T-cell (primary cell): ENCODE results near the gene KSR1. TPM values are rescaled to one million over a fixed set of nuclear protein-coding genes. Genes with fewer than 3 reads are reported as not detected.

Source experiments
- ATAC-seq, 4 experiments: fragments of 200-7000 bp in 3 of 4; fragments of 150-1000 bp in 1 of 4; cut with Tn5 transposase; replicated peaks in 1 of 4; 1 replicate in 3 of 4; 2 replicates in 1 of 4; pipeline ENCODE4 v1.10.0; 2021; ENCODE audit warnings: moderate library complexity in 3 of 4, mild to moderate bottlenecking in 2 of 4, moderate number of reproducible peaks in 1 of 4
- CTCF ChIA-PET, 2 donors: fragments of 300-600 bp; sonication (Branson Sonifier 250); formaldehyde crosslinking; loops; one replicate each; lab custom pipeline; 2022; ENCODE audit warnings: antibody characterized with exemption in 2 of 2; lab: Charles Lee
- POLR2A ChIA-PET, 2 donors: fragments of 300-600 bp; sonication (Branson Sonifier 250); formaldehyde crosslinking; loops; one replicate each; lab custom pipeline; 2022; ENCODE audit warnings: antibody characterized with exemption in 2 of 2; lab: Charles Lee
- DNase-seq, 35 experiments: peaks; one replicate each; pipeline versions ENCODE4 v3.0.0 to v3.0.0-alpha.2; 2013 to 2023
- H3K27ac ChIP-seq: one replicate; pipeline ENCODE4 v1.5.1; 2013; ENCODE audit warnings: low read length
- H3K27me3 ChIP-seq, 2 experiments: replicated peaks in 1 of 2; 1 replicate in 1 of 2; 2 replicates in 1 of 2; pipeline versions ENCODE4 v1.6.1 to v1.7.0; 2013; ENCODE audit warnings: low read length in 1 of 2, mixed read lengths in 1 of 2; ENCODE audit not compliant: control insufficient read depth in 2 of 2, insufficient read depth in 2 of 2; ENCODE audit errors: extremely low read depth in 1 of 2
- H3K36me3 ChIP-seq, 2 donors: 1 replicate in 1 of 2; 2 replicates in 1 of 2; pipeline versions ENCODE4 v1.6.1 to v1.7.0; 2013; ENCODE audit warnings: low read length in 1 of 2; ENCODE audit not compliant: control insufficient read depth in 2 of 2, insufficient read depth in 1 of 2; ENCODE audit errors: extremely low read depth in 1 of 2
- H3K4me1 ChIP-seq, 2 experiments: 1 replicate in 1 of 2; 2 replicates in 1 of 2; pipeline versions ENCODE4 v1.6.1 to v1.7.0; 2013; ENCODE audit warnings: low read length in 2 of 2, mixed read lengths in 1 of 2; ENCODE audit not compliant: insufficient read depth in 2 of 2, control insufficient read depth in 1 of 2; ENCODE audit errors: extremely low read depth in 1 of 2
- H3K4me3 ChIP-seq, 2 donors: 1 replicate in 1 of 2; 2 replicates in 1 of 2; pipeline versions ENCODE4 v1.5.1 to v1.7.0; 2013; ENCODE audit warnings: mild to moderate bottlenecking in 2 of 2, low read length in 1 of 2, moderate library complexity in 1 of 2; ENCODE audit not compliant: control insufficient read depth in 1 of 2; ENCODE audit errors: extremely low read depth in 1 of 2
- H3K9me3 ChIP-seq: 2 replicates; pipeline ENCODE4 v1.7.0; 2013
- H3K27ac Mint-ChIP-seq, 2 donors: one replicate each; pipeline ENCODE4 v1.8.0; 2020 to 2021; ENCODE audit warnings: mild to moderate bottlenecking in 2 of 2, mixed read lengths in 2 of 2
- H3K27me3 Mint-ChIP-seq, 2 donors: one replicate each; pipeline ENCODE4 v1.8.0; 2021 to 2022; ENCODE audit warnings: mixed read lengths in 2 of 2
- H3K36me3 Mint-ChIP-seq: one replicate; pipeline ENCODE4 v1.8.0; 2021; ENCODE audit warnings: mixed read lengths
- H3K4me1 Mint-ChIP-seq, 3 donors: one replicate each; pipeline ENCODE4 v1.8.0; 2020 to 2022; ENCODE audit warnings: mixed read lengths in 3 of 3, mild to moderate bottlenecking in 1 of 3
- H3K4me3 Mint-ChIP-seq, 3 donors: one replicate each; pipeline ENCODE4 v1.8.0; 2020 to 2022; ENCODE audit warnings: mild to moderate bottlenecking in 3 of 3, mixed read lengths in 3 of 3, moderate library complexity in 3 of 3
- H3K9me3 Mint-ChIP-seq, 3 donors: one replicate each; pipeline ENCODE4 v1.8.0; 2020 to 2022; ENCODE audit warnings: mixed read lengths in 3 of 3
- WGBS: methylation state at CpG from one replicate; pipeline ENCODE4 v1.1.5; 2013; ENCODE audit warnings: missing lambda C conversion rate; ENCODE audit not compliant: insufficient coverage; 5-methylcytosine and 5-hydroxymethylcytosine counted together
- total RNA-seq, 35 experiments: library from RNA in 6 of 35; stranded (reverse) in 6 of 35; fragments of 120-200 nt in 1 of 35; gene quantifications; one replicate each; pipeline versions ENCODE4 v1.2.1 to v1.2.4 and lab custom pipeline; 2013 to 2026

KSR1 gene
- total RNA-seq, 5 donors from 2014 or later (not counting 1 experiment from before 2014, with no cell fraction given): 26.8 to 35.8 (median 27.6) TPM

DNA sequence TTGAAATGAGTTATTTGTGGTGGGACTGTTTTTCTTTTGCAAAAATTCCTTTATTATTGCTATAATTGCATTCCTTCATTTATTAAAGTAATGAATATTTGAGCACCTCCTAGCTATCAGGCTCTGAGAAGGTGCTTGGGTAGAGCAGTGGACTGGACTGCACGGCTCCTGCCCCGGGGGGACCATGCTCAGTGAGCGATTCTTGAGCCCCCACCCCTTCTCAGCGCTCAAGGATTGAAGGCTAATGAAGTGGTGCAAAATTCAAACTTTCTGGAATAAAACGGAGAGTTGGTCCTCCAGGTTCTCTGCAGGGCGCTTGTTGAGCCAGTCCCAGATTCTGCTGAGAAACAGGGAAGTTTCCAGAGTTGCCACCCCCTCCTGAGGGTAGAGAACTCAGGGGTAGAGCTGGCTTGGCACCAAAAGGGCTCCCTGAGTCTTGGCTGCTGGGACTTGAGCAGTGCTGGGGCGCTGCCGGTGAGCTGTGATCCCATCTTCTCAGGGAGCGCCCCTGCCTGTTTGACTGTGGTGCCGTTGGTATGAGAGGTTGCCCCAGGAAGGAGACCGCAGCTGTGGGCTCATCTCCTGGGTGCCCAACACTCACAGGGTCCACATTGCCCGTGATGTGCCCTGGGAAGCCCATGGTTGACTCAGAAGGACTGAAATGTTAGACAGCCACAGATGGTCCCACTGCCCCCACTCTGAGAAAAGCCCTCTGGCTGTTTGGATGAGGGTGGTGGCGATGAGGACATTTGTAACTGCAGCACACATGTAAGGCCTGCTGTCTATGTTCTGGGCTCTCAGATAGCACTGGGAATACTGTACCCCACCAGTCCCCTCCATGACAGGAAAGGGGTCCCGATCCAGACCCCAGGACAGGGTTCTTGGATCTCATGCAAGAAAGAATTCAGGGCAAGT, 20.0 kb downstream of the KSR1 start:
- ChIA-PET CTCF (interaction anchor here in 1 of 2 donors (2.1 kb wide), 1 partner anchor 123 kb away, joined by 7 read pairs; no protein-coding TSS in a partner anchor), POLR2A (interaction anchor here in 1 of 2 donors (0.6 kb wide), 1 partner anchor 426 kb away, joined by 6 read pairs; no protein-coding TSS in a partner anchor)
- no peaks in the 10 kb centered on the region for H3K9me3 ChIP-seq
- Mint-ChIP-seq H3K27ac (peak overlapping the region; percentile 87 to 89), H3K4me1 (peaks cover 70 to 81% (median 72%) of the 10 kb centered on the region in 3 donors), H3K36me3 (no peaks in the 10 kb centered on the region), H3K9me3 (no peaks in the 10 kb centered on the region), H3K27me3 (peaks cover 0 to 4% of the 10 kb centered on the region in 2 donors), H3K4me3 (no peak overlapping the region)
- H3K4me3 ChIP-seq: no peak overlapping the region
- no peaks in the 10 kb centered on the region for H3K36me3 ChIP-seq
- 97% methylated on average over 7 of the region's 14 CpGs for WGBS
- no peak overlapping the region for H3K27ac ChIP-seq
- H3K27me3 ChIP-seq: no peaks in the 10 kb centered on the region
- DNase-seq: no peak
- peaks cover 6 to 64% of the 10 kb centered on the region in 2 experiments for H3K4me1 ChIP-seq
- no peak for ATAC-seq

DNA sequence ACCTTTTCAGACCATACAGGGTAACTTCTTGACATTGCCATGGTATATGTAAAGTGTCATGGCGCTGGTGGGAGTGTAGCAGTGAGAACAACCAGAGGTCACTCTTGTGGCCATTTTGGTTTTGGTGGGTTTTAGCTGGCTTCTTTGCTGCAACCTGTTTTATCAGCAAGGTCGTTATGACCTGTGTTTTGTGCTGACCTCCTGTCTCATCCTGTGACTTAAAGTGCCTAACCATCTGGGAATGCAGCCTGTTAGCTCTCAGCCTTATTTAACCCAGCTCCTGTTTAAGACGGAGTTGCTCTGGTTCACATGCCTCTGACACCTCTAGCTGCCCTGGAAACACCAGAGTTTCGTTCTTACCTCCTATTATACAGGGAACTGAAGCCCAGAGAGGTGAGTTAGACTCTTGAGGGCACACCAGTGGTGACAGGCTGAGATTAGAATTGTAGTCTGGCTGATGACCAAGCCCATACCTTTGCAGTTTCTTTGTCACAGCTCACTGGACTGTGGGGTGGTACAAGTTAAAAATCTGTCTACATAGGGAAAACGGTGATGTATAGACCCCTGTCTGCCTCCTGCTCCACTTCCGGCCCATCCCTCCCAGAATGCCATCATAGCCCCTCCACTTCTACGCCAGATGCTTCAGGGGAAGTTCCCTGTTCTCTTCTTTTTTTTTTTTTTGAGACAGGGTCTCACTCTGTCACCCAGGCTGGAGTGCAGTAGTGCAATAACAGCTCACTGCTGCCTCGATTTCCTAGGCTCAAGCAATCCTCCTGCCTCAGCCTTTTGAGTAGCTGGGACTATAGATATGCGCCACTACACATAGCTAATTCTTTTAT, 21.0 kb downstream of the KSR1 start:
- no peak for ATAC-seq
- Mint-ChIP-seq H3K4me3 (no peak overlapping the region), H3K27me3 (peaks cover 0 to 4% of the 10 kb centered on the region in 2 donors), H3K27ac (peak overlapping the region in 1 of 2 donors; percentile 23), H3K36me3 (no peaks in the 10 kb centered on the region), H3K9me3 (no peaks in the 10 kb centered on the region), H3K4me1 (peaks cover 69 to 81% (median 71%) of the 10 kb centered on the region in 3 donors)
- Histone ChIP-seq H3K27me3 (no peaks in the 10 kb centered on the region), H3K9me3 (no peaks in the 10 kb centered on the region), H3K4me1 (peaks cover 8 to 61% of the 10 kb centered on the region in 2 experiments), H3K36me3 (no peaks in the 10 kb centered on the region), H3K4me3 (no peak overlapping the region), H3K27ac (no peak overlapping the region)
- 100% methylated on average over 3 of the region's 9 CpGs for WGBS
- CTCF ChIA-PET: interaction anchor here in 1 of 2 donors (0.7 kb wide), 1 partner anchor 69 kb away, joined by 4 read pairs; no protein-coding TSS in a partner anchor
- no peak for DNase-seq
- POLR2A ChIA-PET: interaction anchor here in 1 of 2 donors (0.6 to 0.7 kb wide), 2 partner anchors 165 to 425 kb away, joined by 5 to 6 read pairs; no protein-coding TSS in a partner anchor

DNA sequence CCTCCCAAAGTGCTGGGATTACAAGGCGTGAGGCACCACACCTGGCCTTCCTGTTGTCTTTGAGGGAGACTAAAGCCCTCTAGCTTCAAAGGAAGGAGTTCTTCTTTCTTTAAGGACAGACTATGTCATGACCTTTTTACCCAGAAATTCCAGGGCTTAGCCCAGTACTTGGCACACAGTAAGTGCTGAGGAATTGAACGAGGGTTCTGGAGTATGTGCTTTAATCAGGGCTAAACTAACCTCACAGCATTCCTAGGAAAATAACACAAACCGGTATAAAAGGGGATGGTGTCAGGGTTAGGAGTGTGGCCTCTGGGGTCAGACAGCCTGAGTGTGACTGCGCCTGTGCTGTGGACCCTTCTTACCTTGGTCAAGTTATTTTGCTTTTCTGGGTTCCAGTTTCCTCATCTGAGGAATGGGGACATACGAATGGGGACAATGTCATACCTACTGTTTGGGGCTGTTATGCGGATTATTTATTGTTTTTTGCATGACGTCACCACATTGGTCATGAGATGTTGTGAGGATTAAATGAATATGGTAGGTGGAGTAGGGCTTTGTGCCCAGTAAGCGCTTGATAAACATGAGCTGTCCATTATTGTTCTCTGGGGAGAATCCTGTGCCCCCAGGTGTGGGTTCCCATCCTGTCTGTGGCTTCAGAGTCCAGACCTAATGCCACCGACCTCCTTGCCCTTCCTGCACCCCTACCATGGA, 21.9 kb downstream of the KSR1 start:
- Histone ChIP-seq H3K27ac (no peak overlapping the region), H3K9me3 (no peaks in the 10 kb centered on the region), H3K4me3 (no peak overlapping the region), H3K4me1 (peaks cover 8 to 54% of the 10 kb centered on the region in 2 experiments), H3K27me3 (no peaks in the 10 kb centered on the region), H3K36me3 (no peaks in the 10 kb centered on the region)
- Mint-ChIP-seq H3K27me3 (peaks cover 0 to 4% of the 10 kb centered on the region in 2 donors), H3K4me1 (peaks cover 67 to 77% (median 68%) of the 10 kb centered on the region in 3 donors), H3K4me3 (no peak overlapping the region), H3K27ac (no peak overlapping the region), H3K36me3 (no peaks in the 10 kb centered on the region), H3K9me3 (no peaks in the 10 kb centered on the region)
- DNase-seq: no peak
- no peak for ATAC-seq
- CTCF ChIA-PET: interaction anchor here in 1 of 2 donors (0.7 kb wide), 1 partner anchor 68 kb away, joined by 4 read pairs; no protein-coding TSS in a partner anchor
- 94% methylated on average over 6 of the region's 9 CpGs for WGBS
- POLR2A ChIA-PET: interaction anchor here in 1 of 2 donors (0.7 kb wide), 1 partner anchor 166 kb away, joined by 5 read pairs; no protein-coding TSS in a partner anchor

DNA sequence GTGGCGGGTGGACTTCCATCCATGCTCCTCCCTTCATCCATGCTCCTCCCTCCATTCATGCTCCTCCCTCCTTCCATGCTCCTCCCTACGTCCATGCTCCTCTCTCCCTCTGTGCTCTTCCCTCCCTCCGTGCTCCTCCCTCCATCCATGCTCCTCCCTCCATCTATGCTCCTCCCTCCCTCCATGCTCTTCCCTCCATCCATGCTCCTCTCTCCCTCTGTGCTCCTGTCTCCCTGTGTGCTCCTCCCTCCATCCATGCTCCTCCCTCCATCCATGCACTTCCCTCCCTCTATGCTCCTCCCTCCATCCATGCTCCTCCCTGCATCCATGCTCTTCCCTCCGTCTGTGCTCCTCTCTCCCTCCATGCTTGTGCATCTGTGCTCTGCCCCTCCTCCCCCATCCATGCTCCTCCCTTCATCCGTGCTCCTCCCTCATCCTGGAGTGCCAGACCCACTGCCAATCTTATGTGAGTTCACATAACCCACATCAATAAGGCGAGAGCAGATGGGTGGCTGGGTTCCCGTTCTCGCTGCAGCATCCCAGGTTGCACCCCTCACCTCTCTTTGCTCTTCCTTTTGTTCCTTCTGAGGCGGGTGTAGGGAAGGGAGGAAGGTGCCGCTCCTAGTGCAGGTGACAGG, 22.8 kb downstream of the KSR1 start:
- no peak overlapping the region for H3K27ac Mint-ChIP-seq
- Histone ChIP-seq H3K27me3 (no peaks in the 10 kb centered on the region), H3K4me3 (no peak overlapping the region), H3K9me3 (no peaks in the 10 kb centered on the region), H3K36me3 (no peaks in the 10 kb centered on the region), H3K4me1 (peaks cover 8 to 45% of the 10 kb centered on the region in 2 experiments), H3K27ac (no peak overlapping the region)
- ChIA-PET POLR2A (no interaction called here), CTCF (no interaction called here)
- peaks cover 58 to 68% (median 64%) of the 10 kb centered on the region in 3 donors for H3K4me1 Mint-ChIP-seq
- DNase-seq: no peak
- WGBS: 81% methylated on average over 5 of the region's 10 CpGs
- peaks cover 4% of the 10 kb centered on the region for H3K36me3 Mint-ChIP-seq
- no peaks in the 10 kb centered on the region for H3K9me3 Mint-ChIP-seq
- no peak overlapping the region for H3K4me3 Mint-ChIP-seq
- H3K27me3 Mint-ChIP-seq: peaks cover 0 to 4% of the 10 kb centered on the region in 2 donors
- no peak for ATAC-seq

DNA sequence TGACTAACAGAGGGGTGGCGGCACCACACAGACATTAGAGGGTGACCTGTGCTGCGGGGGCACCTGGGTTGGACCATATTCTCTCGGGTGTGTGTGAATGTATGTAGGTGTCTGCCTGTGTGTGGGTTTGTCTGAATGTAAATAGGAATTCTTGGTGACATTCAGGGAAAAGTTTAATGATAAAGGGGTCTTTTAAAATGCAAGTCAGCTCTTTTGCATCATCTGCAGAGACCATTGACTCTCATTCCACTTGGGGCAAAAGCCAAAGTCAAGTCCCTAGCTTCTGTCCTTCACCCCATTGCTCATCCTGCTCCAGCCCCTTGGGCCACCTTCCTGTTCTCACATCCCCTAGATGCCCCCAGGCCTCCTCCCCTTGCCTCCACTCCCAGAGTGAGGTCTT, 23.6 kb downstream of the KSR1 start:
- 100% methylated on average over 3 of the region's 3 CpGs for WGBS
- H3K4me1 ChIP-seq: peaks cover 5 to 37% of the 10 kb centered on the region in 2 experiments
- Mint-ChIP-seq H3K9me3 (no peaks in the 10 kb centered on the region), H3K4me1 (peaks cover 50 to 60% (median 56%) of the 10 kb centered on the region in 3 donors), H3K36me3 (peaks cover 4% of the 10 kb centered on the region), H3K4me3 (no peak overlapping the region), H3K27ac (no peak overlapping the region), H3K27me3 (peaks cover 0 to 4% of the 10 kb centered on the region in 2 donors)
- no peak overlapping the region for H3K27ac ChIP-seq
- no peaks in the 10 kb centered on the region for H3K27me3 ChIP-seq
- ATAC-seq (no peak), DNase-seq (no peak)
- no peak overlapping the region for H3K4me3 ChIP-seq
- ChIA-PET POLR2A (no interaction called here), CTCF (no interaction called here)
- no peaks in the 10 kb centered on the region for H3K9me3 ChIP-seq
- no peaks in the 10 kb centered on the region for H3K36me3 ChIP-seq
